H9 (cell line): Measurements from ENCODE around the gene MALAT1. TPM values are rescaled to one million over a fixed set of nuclear protein-coding genes. Genes with fewer than 3 reads are reported as not detected.

Experiments
- DNase-seq: peaks from one replicate; pipeline ENCODE4 v3.0.0-alpha.2; 2017
- H2AFZ ChIP-seq: one replicate; pipeline ENCODE4 v1.6.1; 2013; ENCODE audit warnings: mild to moderate bottlenecking, low read length, control low read depth, moderate library complexity
- H2AK5ac ChIP-seq: 2 replicates; pipeline ENCODE4 v1.6.1; 2013; ENCODE audit warnings: low read length, control low read depth, mixed read lengths; ENCODE audit not compliant: insufficient read length
- H2BK120ac ChIP-seq: one replicate; pipeline ENCODE4 v1.6.1; 2013; ENCODE audit warnings: low read depth, mild to moderate bottlenecking, low read length, control low read depth, inconsistent platforms; ENCODE audit not compliant: poor library complexity, severe bottlenecking
- H2BK12ac ChIP-seq: 2 replicates; pipeline ENCODE4 v1.6.1; 2013; ENCODE audit warnings: low read length, control low read depth, mixed read lengths, low read depth; ENCODE audit not compliant: insufficient read length
- H2BK15ac ChIP-seq: 2 replicates; pipeline ENCODE4 v1.6.1; 2013; ENCODE audit warnings: low read depth, low read length, control low read depth
- H2BK20ac ChIP-seq: one replicate; pipeline ENCODE4 v1.6.1; 2013; ENCODE audit warnings: low read depth, mild to moderate bottlenecking, low read length, control low read depth, inconsistent platforms; ENCODE audit not compliant: poor library complexity, severe bottlenecking
- H2BK5ac ChIP-seq: 2 replicates; pipeline ENCODE4 v1.6.1; 2013; ENCODE audit warnings: low read length, control low read depth, mixed read lengths; ENCODE audit not compliant: insufficient read length
- H3K14ac ChIP-seq: 2 replicates; pipeline ENCODE4 v1.6.1; 2013; ENCODE audit warnings: low read length, control low read depth; ENCODE audit not compliant: insufficient read depth
- H3K18ac ChIP-seq: 2 replicates; pipeline ENCODE4 v1.6.1; 2013; ENCODE audit warnings: low read depth, mild to moderate bottlenecking, mixed read lengths, low read length, control low read depth; ENCODE audit not compliant: insufficient read length
- H3K23ac ChIP-seq: 2 replicates; pipeline ENCODE4 v1.6.1; 2013; ENCODE audit warnings: low read length, control low read depth, mixed read lengths, low read depth; ENCODE audit not compliant: insufficient read length
- H3K23me2 ChIP-seq: 2 replicates; pipeline ENCODE4 v1.6.1; 2013; ENCODE audit warnings: low read depth, mild to moderate bottlenecking, mixed read lengths, low read length, control low read depth; ENCODE audit not compliant: insufficient read length, poor library complexity, severe bottlenecking
- H3K27ac ChIP-seq: 2 replicates; pipeline ENCODE4 v1.5.1; 2013; ENCODE audit warnings: low read length, control low read depth, mixed read lengths, low read depth; ENCODE audit not compliant: insufficient read length
- H3K27me3 ChIP-seq: 2 replicates; pipeline ENCODE4 v1.6.1; 2013; ENCODE audit warnings: low read length, control low read depth, inconsistent platforms; ENCODE audit not compliant: insufficient read depth
- H3K4ac ChIP-seq: 2 replicates; pipeline ENCODE4 v1.6.1; 2013; ENCODE audit warnings: low read depth, mild to moderate bottlenecking, control low read depth, inconsistent platforms, low read length, moderate library complexity
- H3K4me1 ChIP-seq: 2 replicates; pipeline ENCODE4 v1.6.1; 2013; ENCODE audit warnings: low read length, control low read depth, inconsistent platforms; ENCODE audit not compliant: insufficient read depth
- H3K4me2 ChIP-seq: 2 replicates; pipeline ENCODE4 v1.6.1; 2013; ENCODE audit warnings: low read length, control low read depth, mixed read lengths; ENCODE audit not compliant: insufficient read length, insufficient read depth
- H3K56ac ChIP-seq: 2 replicates; pipeline ENCODE4 v1.6.1; 2013; ENCODE audit warnings: low read depth, mild to moderate bottlenecking, mixed read lengths, low read length, control low read depth; ENCODE audit not compliant: insufficient read length
- H3K79me1 ChIP-seq: 2 replicates; pipeline ENCODE4 v1.6.1; 2013; ENCODE audit warnings: low read depth, mild to moderate bottlenecking, moderate library complexity, low read length, control low read depth, inconsistent platforms; ENCODE audit not compliant: insufficient read depth, poor library complexity, severe bottlenecking
- H3K79me2 ChIP-seq: 2 replicates; pipeline ENCODE4 v1.6.1; 2013; ENCODE audit warnings: low read length, control low read depth, inconsistent platforms; ENCODE audit not compliant: insufficient read depth
- H3K9ac ChIP-seq: 2 replicates; pipeline ENCODE4 v1.6.1; 2013; ENCODE audit warnings: low read length, control low read depth, mixed read lengths; ENCODE audit not compliant: insufficient read length; ENCODE audit errors: extremely low read depth
- H3K9me3 ChIP-seq: one replicate; pipeline ENCODE4 v1.6.1; 2013; ENCODE audit warnings: low read depth, low read length, inconsistent platforms; ENCODE audit not compliant: control insufficient read depth
- H3T11ph ChIP-seq: one replicate; pipeline ENCODE4 v1.6.1; 2013; ENCODE audit warnings: mild to moderate bottlenecking, low read length, control low read depth, inconsistent platforms
- H4K20me1 ChIP-seq: one replicate; pipeline ENCODE4 v1.6.1; 2013; ENCODE audit not compliant: control insufficient read depth, insufficient read length, insufficient read depth
- H4K5ac ChIP-seq: 2 replicates; pipeline ENCODE4 v1.6.1; 2013; ENCODE audit warnings: low read depth, mild to moderate bottlenecking, mixed read lengths, low read length, control low read depth; ENCODE audit not compliant: insufficient read length
- H4K8ac ChIP-seq: replicated peaks from 2 replicates; pipeline ENCODE4 v1.6.1; 2013; ENCODE audit warnings: low read length, control low read depth, mixed read lengths, low read depth; ENCODE audit not compliant: insufficient read length
- H4K91ac ChIP-seq: 2 replicates; pipeline ENCODE4 v1.6.1; 2013; ENCODE audit warnings: low read depth, mild to moderate bottlenecking, moderate library complexity, mixed read lengths, low read length, control low read depth; ENCODE audit not compliant: insufficient read length
- H3K27ac Mint-ChIP-seq, 3 experiments: 2 replicates in 2 of 3; 3 replicates in 1 of 3; pipeline ENCODE4 v1.8.0; 2020 to 2021; ENCODE audit warnings: mixed read lengths in 3 of 3, mild to moderate bottlenecking in 1 of 3, moderate library complexity in 1 of 3
- H3K27me3 Mint-ChIP-seq: 2 replicates; pipeline ENCODE4 v1.8.0; 2021; ENCODE audit warnings: low read depth, mild to moderate bottlenecking, moderate library complexity, mixed read lengths
- H3K36me3 Mint-ChIP-seq, 3 experiments: 2 replicates in 2 of 3; 3 replicates in 1 of 3; pipeline ENCODE4 v1.8.0; 2020 to 2021; ENCODE audit warnings: low read depth in 3 of 3, mixed read lengths in 3 of 3; ENCODE audit not compliant: insufficient read depth in 1 of 3
- H3K4me1 Mint-ChIP-seq, 2 experiments: 2 replicates each; pipeline ENCODE4 v1.8.0; 2020; ENCODE audit warnings: mixed read lengths in 2 of 2
- H3K4me3 Mint-ChIP-seq, 2 experiments: 2 replicates in 1 of 2; 3 replicates in 1 of 2; pipeline ENCODE4 v1.8.0; 2020 to 2021; ENCODE audit warnings: mild to moderate bottlenecking in 2 of 2, mixed read lengths in 2 of 2, moderate library complexity in 1 of 2
- H3K9me3 Mint-ChIP-seq, 2 experiments: 2 replicates in 1 of 2; 3 replicates in 1 of 2; pipeline ENCODE4 v1.8.0; 2020; ENCODE audit warnings: mild to moderate bottlenecking in 2 of 2, mixed read lengths in 2 of 2, moderate library complexity in 1 of 2
- CTCF ChIP-seq: fragments of 200-600 bp; sonication (generic); conservative IDR thresholded peaks from 3 replicates; pipeline ENCODE4 v1.8.0; 2021; ENCODE audit warnings: antibody characterized with exemption, mild to moderate bottlenecking
- WGBS: extraction: QIAGEN DNeasy Blood & Tissue Kit; methylation state at CpG from one replicate; pipeline ENCODE4 v1.1.7; 2013; ENCODE audit warnings: missing lambda C conversion rate, low lambda C conversion rate, mixed read lengths; ENCODE audit not compliant: insufficient read length; ENCODE audit errors: extremely low coverage; 5-methylcytosine and 5-hydroxymethylcytosine counted together
- total RNA-seq: library from RNA; stranded (reverse); gene quantifications from 2 replicates; pipeline ENCODE4 v1.2.1, GENCODE V29; 2021

The MALAT1 gene
- total RNA-seq, 1 experiment from 2014 or later: 1,934 TPM

GRCh38 chr11:65546217-65546958 lies 47.5 kb downstream of the MALAT1 start:
- H4K91ac ChIP-seq: no peak overlapping the region
- H3K27ac Mint-ChIP-seq: no peak overlapping the region
- no peak overlapping the region for H3K27ac ChIP-seq
- no peak overlapping the region for H2BK12ac ChIP-seq
- H2BK5ac ChIP-seq: no peak overlapping the region
- no peaks in the 10 kb centered on the region for H3K4me1 ChIP-seq
- no peaks in the 10 kb centered on the region for H3K9me3 ChIP-seq
- no peak overlapping the region for H2BK120ac ChIP-seq
- no CpG with 5 or more reads among the region's 64 CpGs for WGBS
- peaks cover 17 to 31% of the 10 kb centered on the region in 2 experiments for H3K4me1 Mint-ChIP-seq
- H3T11ph ChIP-seq: no peak overlapping the region
- no peak overlapping the region for H4K8ac ChIP-seq
- TF ChIP-seq CTCF: no peak
- no peaks in the 10 kb centered on the region for H3K79me2 ChIP-seq
- H3K4me2 ChIP-seq: peak overlapping the region; percentile 33
- H2AFZ ChIP-seq: no peak overlapping the region
- H2BK15ac ChIP-seq: no peak overlapping the region
- H3K9me3 Mint-ChIP-seq: peaks cover 0 to 2% of the 10 kb centered on the region in 2 experiments; a peak in 1 of 5 replicates
- H3K23ac ChIP-seq: no peak overlapping the region
- no peaks in the 10 kb centered on the region for H4K20me1 ChIP-seq
- peaks cover 85% of the 10 kb centered on the region for H3K27me3 Mint-ChIP-seq
- peaks cover 4% of the 10 kb centered on the region; the same call in 1 of the 2 replicates for H3K27me3 ChIP-seq
- no peak overlapping the region for H3K4ac ChIP-seq
- no peak overlapping the region for H2BK20ac ChIP-seq
- DNase-seq: peak; percentile 96
- H3K18ac ChIP-seq: no peak overlapping the region
- H3K9ac ChIP-seq: no peak overlapping the region
- H3K14ac ChIP-seq: no peak overlapping the region
- no peaks in the 10 kb centered on the region for H3K79me1 ChIP-seq
- H3K23me2 ChIP-seq: peaks cover 2% of the 10 kb centered on the region
- no peak overlapping the region for H2AK5ac ChIP-seq
- no peak overlapping the region for H4K5ac ChIP-seq
- H3K36me3 Mint-ChIP-seq: no peaks in the 10 kb centered on the region; a peak in 1 of 7 replicates
- peak overlapping the region; percentile 57 to 73 for H3K4me3 Mint-ChIP-seq
- H3K56ac ChIP-seq: no peak overlapping the region
